RWPE2 (cell line): ENCODE data around the gene BICDL2.

Experiments
- ATAC-seq: fragments of 200-7000 bp; cut with Tn5 transposase; 3 replicates; pipeline ENCODE4 v1.9.1; 2021; ENCODE audit warnings: low read depth
- DNase-seq: peaks from one replicate; pipeline ENCODE4 v3.0.0-alpha.2; 2020; ENCODE audit warnings: low spot score
- H3K27ac ChIP-seq: fragments of 450-650 bp; 2 replicates; pipeline ENCODE4 v1.5.1; 2017; ENCODE audit warnings: mild to moderate bottlenecking; ENCODE audit not compliant: poor library complexity, severe bottlenecking
- H3K27me3 ChIP-seq: fragments of 250-450 bp; sonication (Bioruptor Pico); 2 replicates; pipeline ENCODE4 v1.5.1; 2021; ENCODE audit warnings: mild to moderate bottlenecking, moderate library complexity; ENCODE audit not compliant: insufficient read depth, poor library complexity, severe bottlenecking
- H3K36me3 ChIP-seq: fragments of 250-450 bp; sonication (Bioruptor Pico); 2 replicates; pipeline ENCODE4 v1.5.1; 2020; ENCODE audit warnings: low read depth, mild to moderate bottlenecking, moderate library complexity
- H3K4me1 ChIP-seq: fragments of 250-450 bp; sonication (Bioruptor Pico); 2 replicates; pipeline ENCODE4 v1.5.1; 2021; ENCODE audit warnings: mild to moderate bottlenecking, moderate library complexity; ENCODE audit not compliant: insufficient read depth, poor library complexity, severe bottlenecking
- H3K4me3 ChIP-seq: fragments of 250-450 bp; sonication (Bioruptor Pico); 2 replicates; pipeline ENCODE4 v1.5.1; 2021; ENCODE audit warnings: mild to moderate bottlenecking, moderate library complexity; ENCODE audit not compliant: severe bottlenecking
- H3K9me3 ChIP-seq: fragments of 250-450 bp; sonication (Bioruptor Pico); 2 replicates; pipeline ENCODE4 v1.5.1; 2021; ENCODE audit warnings: mild to moderate bottlenecking, moderate library complexity; ENCODE audit not compliant: severe bottlenecking
- TF ChIP-seq, protein P1 (sequence below): fragments of 450-650 bp; IDR thresholded peaks from one replicate; pipeline ENCODE4 v1.5.1; 2017; ENCODE audit warnings: mild to moderate bottlenecking, moderate library complexity; ENCODE audit not compliant: poor library complexity, severe bottlenecking

The BICDL2 gene

DNA sequence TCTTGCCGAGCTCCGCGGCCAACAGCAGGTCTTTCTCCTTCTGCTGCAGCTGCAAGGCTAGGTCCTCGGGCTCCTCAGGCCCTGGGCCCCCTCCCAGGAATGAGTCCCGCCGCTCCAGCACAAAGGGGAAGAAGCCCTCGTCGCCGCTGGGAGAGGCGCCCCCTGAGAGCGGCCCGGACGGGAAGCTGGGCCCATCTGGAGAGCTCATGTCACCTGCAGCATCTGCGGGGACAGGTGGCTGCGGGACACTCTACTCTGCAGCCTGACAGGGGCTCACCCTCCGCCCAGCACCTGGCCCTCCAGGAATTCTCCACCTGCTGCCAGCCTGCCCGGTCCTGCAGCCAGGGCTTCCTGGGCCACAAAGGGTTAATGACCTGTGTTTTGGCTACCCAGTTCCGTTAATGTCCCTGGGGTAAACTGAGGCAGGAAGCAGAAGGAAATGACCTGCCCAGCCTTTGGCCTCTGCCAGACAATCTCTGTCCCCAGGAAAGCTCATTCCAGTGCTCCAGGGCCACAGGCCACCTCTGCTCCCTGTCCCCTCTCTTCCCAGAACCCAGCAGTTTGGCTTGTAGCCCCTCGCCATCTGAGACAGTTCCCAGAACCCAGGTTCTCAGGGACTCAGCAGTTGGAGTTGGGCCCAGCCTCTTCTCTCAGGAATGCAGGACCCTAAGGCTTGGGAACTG is 1.3 kb downstream of the BICDL2 start:
- DNase-seq, result no peak
- Histone ChIP-seq H3K36me3 (no peaks in the 10 kb centered on the region), H3K4me1 (no peaks in the 10 kb centered on the region), H3K27ac (no peak overlapping the region), H3K27me3 (peaks cover 34% of the 10 kb centered on the region), H3K4me3 (no peak overlapping the region), H3K9me3 (no peaks in the 10 kb centered on the region)
- TF ChIP-seq, protein P1, sequence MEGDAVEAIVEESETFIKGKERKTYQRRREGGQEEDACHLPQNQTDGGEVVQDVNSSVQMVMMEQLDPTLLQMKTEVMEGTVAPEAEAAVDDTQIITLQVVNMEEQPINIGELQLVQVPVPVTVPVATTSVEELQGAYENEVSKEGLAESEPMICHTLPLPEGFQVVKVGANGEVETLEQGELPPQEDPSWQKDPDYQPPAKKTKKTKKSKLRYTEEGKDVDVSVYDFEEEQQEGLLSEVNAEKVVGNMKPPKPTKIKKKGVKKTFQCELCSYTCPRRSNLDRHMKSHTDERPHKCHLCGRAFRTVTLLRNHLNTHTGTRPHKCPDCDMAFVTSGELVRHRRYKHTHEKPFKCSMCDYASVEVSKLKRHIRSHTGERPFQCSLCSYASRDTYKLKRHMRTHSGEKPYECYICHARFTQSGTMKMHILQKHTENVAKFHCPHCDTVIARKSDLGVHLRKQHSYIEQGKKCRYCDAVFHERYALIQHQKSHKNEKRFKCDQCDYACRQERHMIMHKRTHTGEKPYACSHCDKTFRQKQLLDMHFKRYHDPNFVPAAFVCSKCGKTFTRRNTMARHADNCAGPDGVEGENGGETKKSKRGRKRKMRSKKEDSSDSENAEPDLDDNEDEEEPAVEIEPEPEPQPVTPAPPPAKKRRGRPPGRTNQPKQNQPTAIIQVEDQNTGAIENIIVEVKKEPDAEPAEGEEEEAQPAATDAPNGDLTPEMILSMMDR, result no peak
- ATAC-seq, result no peak

DNA sequence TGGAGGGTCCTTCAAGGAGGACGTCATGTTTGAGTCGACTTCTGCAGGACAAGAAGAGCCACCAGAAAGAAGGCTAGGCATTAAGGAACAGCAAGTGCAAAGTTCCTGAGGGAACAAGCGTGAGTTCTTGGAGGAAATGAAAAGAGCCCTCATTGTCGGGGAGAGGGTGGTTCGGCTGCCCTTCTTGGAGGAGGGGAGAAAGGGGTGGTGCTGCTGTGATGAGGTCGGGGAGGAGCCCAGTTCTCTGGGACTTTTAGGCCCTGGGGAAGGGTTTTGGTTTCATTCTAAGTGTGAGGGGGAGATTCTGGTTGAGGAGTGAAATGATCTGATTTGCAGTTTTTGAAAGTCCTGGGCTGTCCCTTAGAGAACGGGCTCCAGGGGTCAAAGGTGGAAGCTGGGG is 4.1 kb downstream of the BICDL2 start:
- H3K4me1 ChIP-seq, result peaks cover 3% of the 10 kb centered on the region
- no peak for ATAC-seq
- H3K4me3 ChIP-seq, result no peak overlapping the region
- TF ChIP-seq, protein P1, result no peak
- no peak overlapping the region for H3K27ac ChIP-seq
- no peaks in the 10 kb centered on the region for H3K36me3 ChIP-seq
- H3K27me3 ChIP-seq, result peaks cover 49% of the 10 kb centered on the region
- no peaks in the 10 kb centered on the region for H3K9me3 ChIP-seq
- DNase-seq, result no peak

DNA sequence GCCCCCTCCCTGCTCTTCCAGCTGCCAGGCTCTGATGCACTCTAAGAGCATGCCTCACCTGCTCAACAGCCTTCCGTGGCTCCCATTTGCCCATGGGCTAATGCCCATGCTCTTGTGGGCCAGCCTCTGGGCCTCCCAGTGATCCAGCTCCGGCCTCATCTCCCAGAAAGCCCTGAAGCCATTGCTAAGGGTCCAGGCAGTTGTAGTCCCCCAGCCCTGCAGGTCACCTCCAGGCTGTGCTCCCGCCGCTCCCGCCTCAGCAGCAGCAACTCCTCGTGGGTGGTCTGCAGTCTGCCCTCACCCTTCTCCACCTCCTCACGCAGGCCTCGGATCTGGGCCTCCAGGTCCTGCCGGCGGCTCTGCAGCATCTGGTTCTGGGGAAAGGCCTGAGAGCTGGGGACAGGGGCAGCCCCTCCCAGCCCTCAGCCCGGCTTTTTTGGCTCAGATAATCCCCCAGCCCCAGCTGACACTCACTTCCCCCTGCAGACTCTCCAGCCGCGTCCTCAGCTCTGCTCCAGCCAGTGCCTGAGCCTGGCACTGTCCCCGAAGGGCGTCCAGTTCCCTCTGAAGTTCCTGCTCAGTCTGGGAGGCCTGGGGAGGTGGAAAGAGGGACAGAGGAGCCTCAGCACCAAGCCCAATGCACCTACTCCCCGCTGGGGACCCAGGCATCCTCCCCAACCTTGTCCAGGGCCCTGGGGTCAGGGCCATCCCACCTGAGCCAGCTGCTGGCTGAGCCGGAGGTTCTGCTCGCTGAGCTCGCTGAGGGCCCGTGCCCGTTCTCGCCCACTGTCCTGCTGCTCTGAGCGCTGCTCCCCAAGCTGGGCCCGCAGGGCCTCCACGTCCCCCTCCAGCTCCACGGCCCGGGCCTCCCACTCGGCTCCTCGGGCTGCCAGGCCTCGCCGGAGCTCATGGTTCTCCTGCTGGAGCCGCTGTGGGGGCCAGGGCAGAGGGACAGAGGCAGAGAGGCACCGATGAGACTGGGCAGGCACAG is 6.2 kb downstream of the BICDL2 start:
- peaks cover 29% of the 10 kb centered on the region for H3K27me3 ChIP-seq
- no peak for ATAC-seq
- H3K9me3 ChIP-seq, result no peaks in the 10 kb centered on the region
- peaks cover 3% of the 10 kb centered on the region for H3K4me1 ChIP-seq
- TF ChIP-seq, protein P1, result no peak
- no peak overlapping the region for H3K4me3 ChIP-seq
- H3K27ac ChIP-seq, result no peak overlapping the region
- DNase-seq, result no peak
- H3K36me3 ChIP-seq, result peaks cover 17% of the 10 kb centered on the region

GRCh38 chr16:3029491-3030221 is 7.1 kb downstream of the BICDL2 start:
- peaks cover 17% of the 10 kb centered on the region for H3K36me3 ChIP-seq
- H3K9me3 ChIP-seq, result no peaks in the 10 kb centered on the region
- H3K27me3 ChIP-seq, result peaks cover 28% of the 10 kb centered on the region
- H3K27ac ChIP-seq, result no peak overlapping the region
- H3K4me1 ChIP-seq, result peaks cover 3% of the 10 kb centered on the region
- H3K4me3 ChIP-seq, result no peak overlapping the region
- TF ChIP-seq, protein P1, result no peak
- no peak for ATAC-seq
- DNase-seq, result no peak
